Keratinocyte (primary cell): ENCODE results near the gene NOP9.

Source experiments
- EZH2 ChIP-seq: IDR thresholded peaks from one replicate; pipeline ENCODE4 v1.6.1; 2012; ENCODE audit warnings: inconsistent platforms, mild to moderate bottlenecking, low read length, moderate library complexity
- TF ChIP-seq, protein P1 (sequence below), 3 experiments: IDR thresholded peaks in 1 of 3; conservative IDR thresholded peaks in 1 of 3; optimal IDR thresholded peaks in 1 of 3; 2 replicates in 2 of 3; 3 replicates in 1 of 3; pipeline versions ENCODE3 to v1.5.1; 2011; ENCODE audit warnings: low read length in 3 of 3, mild to moderate bottlenecking in 3 of 3, moderate library complexity in 2 of 3, control low read depth in 1 of 3, inconsistent platforms in 1 of 3; ENCODE audit not compliant: insufficient read depth in 2 of 3; ENCODE audit errors: extremely low read depth in 1 of 3

DNA sequence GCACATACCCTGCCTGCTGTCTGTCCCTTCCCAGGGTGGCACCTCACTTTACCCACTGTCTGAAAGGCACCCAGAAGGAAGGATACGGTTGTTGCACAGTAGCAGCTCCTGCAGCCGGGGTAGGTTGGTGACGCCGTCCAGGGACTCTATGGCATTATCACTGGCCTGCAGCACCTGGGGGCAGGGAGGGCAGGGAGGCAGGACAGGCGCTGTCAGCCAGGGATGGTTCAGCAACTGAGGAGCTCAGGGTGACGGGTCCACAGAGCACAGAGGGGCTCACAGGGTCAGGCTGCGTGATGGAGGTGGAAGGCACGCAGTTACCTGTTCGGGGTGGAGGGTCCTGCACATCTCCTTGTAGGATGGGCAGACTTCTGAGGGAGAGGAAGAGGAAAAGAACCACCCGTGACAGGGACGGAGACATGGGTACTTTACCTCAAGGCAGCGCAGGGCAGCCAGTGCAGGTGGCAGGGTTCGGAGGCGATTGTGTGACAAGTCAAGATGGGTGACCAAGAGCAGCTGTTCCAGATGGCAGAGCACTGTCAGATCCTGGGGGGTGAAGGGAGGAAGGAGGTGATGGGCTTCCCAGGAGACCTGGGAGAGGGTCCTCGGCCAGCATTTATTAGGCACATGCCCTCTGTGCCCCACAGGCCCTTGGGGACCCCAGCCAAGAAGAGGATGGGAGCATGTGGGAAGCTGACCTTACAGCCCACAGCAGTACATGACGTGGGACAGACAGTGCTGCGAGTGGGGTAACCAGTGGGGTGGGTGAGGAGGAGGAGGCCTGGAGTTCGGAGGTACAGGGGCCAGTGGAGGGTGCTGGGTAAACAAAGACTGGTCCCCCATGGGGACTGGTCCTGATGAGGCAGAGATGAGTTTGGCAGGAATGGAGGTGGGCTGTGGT, 33.1 kb upstream of the NOP9 start:
- TF ChIP-seq, protein P1, sequence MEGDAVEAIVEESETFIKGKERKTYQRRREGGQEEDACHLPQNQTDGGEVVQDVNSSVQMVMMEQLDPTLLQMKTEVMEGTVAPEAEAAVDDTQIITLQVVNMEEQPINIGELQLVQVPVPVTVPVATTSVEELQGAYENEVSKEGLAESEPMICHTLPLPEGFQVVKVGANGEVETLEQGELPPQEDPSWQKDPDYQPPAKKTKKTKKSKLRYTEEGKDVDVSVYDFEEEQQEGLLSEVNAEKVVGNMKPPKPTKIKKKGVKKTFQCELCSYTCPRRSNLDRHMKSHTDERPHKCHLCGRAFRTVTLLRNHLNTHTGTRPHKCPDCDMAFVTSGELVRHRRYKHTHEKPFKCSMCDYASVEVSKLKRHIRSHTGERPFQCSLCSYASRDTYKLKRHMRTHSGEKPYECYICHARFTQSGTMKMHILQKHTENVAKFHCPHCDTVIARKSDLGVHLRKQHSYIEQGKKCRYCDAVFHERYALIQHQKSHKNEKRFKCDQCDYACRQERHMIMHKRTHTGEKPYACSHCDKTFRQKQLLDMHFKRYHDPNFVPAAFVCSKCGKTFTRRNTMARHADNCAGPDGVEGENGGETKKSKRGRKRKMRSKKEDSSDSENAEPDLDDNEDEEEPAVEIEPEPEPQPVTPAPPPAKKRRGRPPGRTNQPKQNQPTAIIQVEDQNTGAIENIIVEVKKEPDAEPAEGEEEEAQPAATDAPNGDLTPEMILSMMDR (optimal IDR thresholded peaks at IDR 0.05 in 1 of 3, IDR thresholded peaks at IDR 0.05 in 1 of 3, conservative IDR thresholded peaks at IDR 0.05 in 1 of 3; ENCODE audit: extremely low read depth in 1 of 3, insufficient read depth in 2 of 3, low read length in 3 of 3) = no peak
- no peak for TF ChIP-seq EZH2
